DMS79 (cell line): Measurements from ENCODE around the gene TDRD3.

Source experiments
- DNase-seq: peaks from one replicate; lab custom pipeline; 2025; lab: John Stamatoyannopoulos, UW

The TDRD3 gene

GRCh38 chr13:60577761-60578160 lies 180.7 kb downstream of the TDRD3 start:
- no peak for DNase-seq

GRCh38 chr13:60583196-60583888 lies 186.3 kb downstream of the TDRD3 start:
- DNase-seq = no peak

- no peak for DNase-seq
Observed at GRCh38 chr13:60583911-60584753, 187.1 kb downstream of the TDRD3 start.

GRCh38 chr13:60584976-60585375 lies 188.0 kb downstream of the TDRD3 start:
- no peak for DNase-seq

GRCh38 chr13:60590800-60591747 lies 194.1 kb downstream of the TDRD3 start:
- peak; percentile 36 for DNase-seq

DNA sequence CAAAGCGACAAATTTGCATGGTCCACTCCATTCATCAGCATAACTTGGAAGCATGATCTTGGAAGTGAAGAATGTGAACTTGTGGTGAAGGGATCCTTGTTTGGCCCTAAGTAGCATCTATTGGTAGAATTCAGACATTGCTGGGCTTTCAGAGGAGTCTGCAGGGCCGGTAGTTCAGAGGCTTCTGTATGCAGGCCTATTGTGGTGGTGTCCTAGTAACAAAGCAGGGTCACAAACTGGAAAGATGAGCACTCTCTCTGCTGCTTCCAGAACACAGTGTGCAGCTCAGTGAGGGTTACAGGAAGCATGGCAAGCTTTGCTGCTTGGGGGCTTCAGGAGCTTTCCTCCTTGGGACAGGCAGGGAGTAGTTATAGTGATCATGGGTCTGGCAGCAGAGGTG lies 206.0 kb downstream of the TDRD3 start:
- no peak for DNase-seq

- DNase-seq = no peak
Observed at GRCh38 chr13:60604058-60604457, 207.0 kb downstream of the TDRD3 start.

DNA sequence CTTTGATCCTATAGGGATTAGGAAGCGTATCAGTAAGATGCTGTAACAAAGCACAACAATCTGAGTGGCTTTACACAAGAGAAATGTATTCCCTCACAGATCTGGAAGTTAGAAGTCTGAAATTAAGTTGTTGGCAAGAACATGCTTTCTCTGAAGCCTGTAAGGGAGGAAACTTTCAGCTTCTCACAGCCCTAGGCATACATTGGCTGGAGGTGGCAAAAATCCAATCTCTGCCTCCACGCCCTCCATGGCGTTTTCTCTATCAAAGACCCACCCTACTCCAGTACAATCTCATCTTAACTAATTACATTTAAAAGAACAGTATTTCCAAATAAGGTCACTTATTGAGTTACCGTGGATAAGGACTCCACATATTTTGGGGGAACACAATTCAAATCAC lies 211.9 kb downstream of the TDRD3 start:
- DNase-seq = no peak

GRCh38 chr13:60611523-60611922 lies 214.5 kb downstream of the TDRD3 start:
- no peak for DNase-seq

- no peak for DNase-seq
Observed at GRCh38 chr13:60612593-60612992, 215.6 kb downstream of the TDRD3 start.

- DNase-seq = no peak
Observed at GRCh38 chr13:60613080-60613479, 216.1 kb downstream of the TDRD3 start.

- no peak for DNase-seq
Observed at GRCh38 chr13:60617991-60618733, 221.1 kb downstream of the TDRD3 start.

- DNase-seq = no peak
Observed at GRCh38 chr13:60619461-60619860, 222.4 kb downstream of the TDRD3 start.

- DNase-seq = no peak
Observed at GRCh38 chr13:60620611-60621395, 223.8 kb downstream of the TDRD3 start.

DNA sequence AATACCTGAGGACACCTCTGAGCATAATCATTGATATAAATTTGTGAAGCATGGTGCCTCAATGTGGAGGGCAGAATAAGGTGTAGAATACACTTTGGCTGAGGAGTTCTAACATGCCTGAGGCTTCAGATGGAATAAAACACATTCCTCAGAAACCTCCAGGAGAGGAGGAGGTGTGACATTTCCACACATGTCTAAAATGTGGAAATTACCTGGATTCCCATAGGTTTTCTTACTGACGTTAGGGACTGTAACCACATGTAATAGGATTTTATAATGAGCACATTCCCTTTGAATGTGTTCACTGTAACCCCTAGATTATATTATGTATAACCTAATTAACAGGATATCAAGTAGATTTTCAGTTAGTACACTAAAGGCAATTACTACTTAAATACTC lies 226.1 kb downstream of the TDRD3 start:
- no peak for DNase-seq
